SK-N-SH (cell line): Measurements from ENCODE around the gene C16orf54. TPM values are rescaled to one million over a fixed set of nuclear protein-coding genes. Genes with fewer than 3 reads are reported as not detected.
"Not testable (repeated sequence)": the region's sequence is repeated elsewhere in the genome, so short reads cannot be mapped to it uniquely, and the experiment has no call there.

ENCODE experiments used
- CTCF ChIA-PET: fragments of 300-600, 350-600 bp; formaldehyde crosslinking; extraction: SDS; loops from one replicate; lab custom pipeline; 2021; lab: Yijun Ruan, JAX
- POLR2A ChIA-PET: fragments of 350-600 bp; sonication (Branson Sonifier 250); formaldehyde crosslinking; extraction: SDS; loops from one replicate; lab custom pipeline; 2020; ENCODE audit warnings: antibody characterized with exemption, inconsistent platforms; lab: Yijun Ruan, JAX
- DNase-seq: peaks from one replicate; pipeline ENCODE4 v3.0.0; 2012
- H2AFZ ChIP-seq: fragments of 200-600 bp; sonication (generic); 2 replicates; pipeline ENCODE4 v1.8.1; 2016; ENCODE audit warnings: antibody characterized with exemption, mild to moderate bottlenecking, low read depth
- H3F3A ChIP-seq: fragments of 200-600 bp; sonication (generic); replicated peaks from 2 replicates; pipeline ENCODE3; 2016; ENCODE audit warnings: antibody characterized with exemption, mild to moderate bottlenecking; ENCODE audit not compliant: insufficient read depth
- H3K27ac ChIP-seq, 2 experiments: fragments of 200-500 bp in 1 of 2; fragments of 200-600 bp in 1 of 2; sonication (Bioruptor generic) in 1 of 2; sonication (generic), shearing (Covaris generic) in 1 of 2; 2 replicates each; pipeline versions ENCODE4 v1.5.1 to v1.6.1; 2014 to 2016; ENCODE audit warnings: low read depth in 2 of 2, inconsistent platforms in 1 of 2, low read length in 1 of 2, mild to moderate bottlenecking in 1 of 2, mixed read lengths in 1 of 2
- H3K27me3 ChIP-seq: fragments of 200-600 bp; sonication (generic), shearing (Covaris generic); 2 replicates; pipeline ENCODE4 v1.6.1; 2016; ENCODE audit warnings: mixed run types; ENCODE audit not compliant: insufficient read depth
- H3K36me3 ChIP-seq, 2 experiments: fragments of 200-500 bp in 1 of 2; fragments of 200-600 bp in 1 of 2; sonication (Bioruptor generic) in 1 of 2; sonication (generic) in 1 of 2; replicated peaks in 1 of 2; 2 replicates each; pipeline versions ENCODE3 to v1.5.1; 2014 to 2016; ENCODE audit warnings: low read length in 1 of 2, mild to moderate bottlenecking in 1 of 2; ENCODE audit not compliant: insufficient read depth in 2 of 2, control insufficient read depth in 1 of 2
- H3K4me1 ChIP-seq, 2 experiments: fragments of 200-500 bp in 1 of 2; fragments of 200-600 bp in 1 of 2; sonication (Bioruptor generic) in 1 of 2; sonication (generic), shearing (Covaris generic) in 1 of 2; 2 replicates each; pipeline versions ENCODE4 v1.5.1 to v1.6.1; 2014 to 2016; ENCODE audit warnings: low read depth in 1 of 2, low read length in 1 of 2, mixed run types in 1 of 2; ENCODE audit not compliant: insufficient read depth in 2 of 2, control insufficient read depth in 1 of 2
- H3K4me2 ChIP-seq: fragments of 200-600 bp; sonication (generic), shearing (Covaris generic); 2 replicates; pipeline ENCODE4 v1.6.1; 2017; ENCODE audit warnings: mixed run types
- H3K4me3 ChIP-seq, 2 experiments: fragments of 200-500 bp in 1 of 2; fragments of 200-600 bp in 1 of 2; sonication (Bioruptor generic) in 1 of 2; sonication (generic), shearing (Covaris generic) in 1 of 2; 2 replicates each; pipeline versions ENCODE4 v1.5.1 to v1.8.1; 2014 to 2016; ENCODE audit warnings: low read depth in 2 of 2, inconsistent platforms in 1 of 2, low read length in 1 of 2, mild to moderate bottlenecking in 1 of 2, mixed read lengths in 1 of 2, moderate library complexity in 1 of 2
- H3K79me2 ChIP-seq: fragments of 200-600 bp; sonication (generic); 2 replicates; pipeline ENCODE4 v1.8.1; 2017; ENCODE audit warnings: mild to moderate bottlenecking; ENCODE audit not compliant: insufficient read depth
- H3K9ac ChIP-seq: fragments of 200-600 bp; sonication (generic); 2 replicates; pipeline ENCODE4 v1.6.1; 2017; ENCODE audit warnings: mixed run types
- H3K9me2 ChIP-seq: fragments of 200-600 bp; sonication (generic); 2 replicates; pipeline ENCODE4 v1.6.1; 2017; ENCODE audit warnings: mixed run types
- H3K9me3 ChIP-seq: fragments of 200-600 bp; sonication (generic); 2 replicates; pipeline ENCODE4 v1.6.1; 2017; ENCODE audit warnings: mixed run types, mild to moderate bottlenecking, moderate library complexity
- H4K20me1 ChIP-seq: fragments of 200-600 bp; sonication (generic); 2 replicates; pipeline ENCODE4 v1.6.1; 2017; ENCODE audit warnings: mild to moderate bottlenecking, mixed run types; ENCODE audit not compliant: insufficient read depth
- CHD2 ChIP-seq: fragments of 150-350 bp; IDR thresholded peaks from 2 replicates; pipeline ENCODE4 v1.6.1; 2018; ENCODE audit warnings: low read length; ENCODE audit not compliant: partially characterized antibody
- EP300 ChIP-seq, 2 experiments: IDR thresholded peaks; 2 replicates each; pipeline versions ENCODE4 v1.4.0 to v1.6.1; 2012; ENCODE audit warnings: borderline replicate concordance in 1 of 2, low read depth in 1 of 2, low read length in 1 of 2
- EZH2phosphoT487 ChIP-seq: fragments of 200-600 bp; sonication (generic); IDR thresholded peaks from 2 replicates; pipeline ENCODE4 v1.6.1; 2017; ENCODE audit warnings: low read depth, mixed run types, mild to moderate bottlenecking, antibody characterized with exemption, moderate library complexity, borderline replicate concordance
- FOSL2 ChIP-seq: IDR thresholded peaks from 2 replicates; pipeline ENCODE4 v1.4.0; 2012; ENCODE audit warnings: low read depth, mild to moderate bottlenecking, moderate library complexity, borderline replicate concordance
- FOXJ3 ChIP-seq: sonication (generic); formaldehyde crosslinking; IDR thresholded peaks from 2 replicates; pipeline ENCODE4 v1.5.1; 2020; ENCODE audit warnings: mild to moderate bottlenecking, missing genetic modification reagents
- GABPA ChIP-seq: IDR thresholded peaks from 2 replicates; pipeline ENCODE4 v1.4.0; 2012; ENCODE audit warnings: low read depth, mild to moderate bottlenecking
- JUND ChIP-seq: IDR thresholded peaks from 2 replicates; pipeline ENCODE4 v1.4.0; 2012
- RAD21 ChIP-seq: IDR thresholded peaks from 2 replicates; pipeline ENCODE4 v1.6.1; 2012; ENCODE audit warnings: mild to moderate bottlenecking, low read length
- RCOR1 ChIP-seq: fragments of 150-350 bp; IDR thresholded peaks from 2 replicates; pipeline ENCODE4 v1.6.1; 2017; ENCODE audit warnings: antibody characterized with exemption, low read length
- REST ChIP-seq: IDR thresholded peaks from 2 replicates; pipeline ENCODE4 v1.6.1; 2012; ENCODE audit warnings: mild to moderate bottlenecking, low read depth, low read length, moderate library complexity
- RXRA ChIP-seq: IDR thresholded peaks from 2 replicates; pipeline ENCODE4 v1.4.0; 2012; ENCODE audit warnings: low read depth, mild to moderate bottlenecking, borderline replicate concordance
- SIN3A ChIP-seq: IDR thresholded peaks from 2 replicates; pipeline ENCODE4 v1.6.1; 2012; ENCODE audit warnings: low read depth, mild to moderate bottlenecking, low read length, moderate library complexity, borderline replicate concordance
- SMC3 ChIP-seq: IDR thresholded peaks from 2 replicates; pipeline ENCODE4 v1.6.1; 2012; ENCODE audit warnings: low read depth, low read length, improper control_type of control experiment
- TAF1 ChIP-seq: IDR thresholded peaks from 2 replicates; pipeline ENCODE4 v1.6.1; 2012; ENCODE audit warnings: low read depth, mild to moderate bottlenecking, low read length, moderate library complexity, borderline replicate concordance
- TCF12 ChIP-seq: IDR thresholded peaks from 2 replicates; pipeline ENCODE4 v1.4.0; 2012
- TEAD4 ChIP-seq: IDR thresholded peaks from 2 replicates; pipeline ENCODE4 v1.4.0; 2012; ENCODE audit warnings: mild to moderate bottlenecking, borderline replicate concordance; ENCODE audit not compliant: insufficient read depth
- USF1 ChIP-seq: IDR thresholded peaks from 2 replicates; pipeline ENCODE4 v1.4.0; 2012; ENCODE audit warnings: low read depth, borderline replicate concordance
- USF2 ChIP-seq: fragments of 150-350 bp; IDR thresholded peaks from 2 replicates; pipeline ENCODE4 v1.6.1; 2017; ENCODE audit warnings: antibody characterized with exemption, low read length, low read depth, borderline replicate concordance
- WGBS: methylation state at CpG from one replicate; pipeline ENCODE4 v1.1.6; 2017; ENCODE audit warnings: low lambda C conversion rate; 5-methylcytosine and 5-hydroxymethylcytosine counted together
- polyA plus RNA-seq, 3 experiments: library from polyadenylated mRNA; depleted of rRNA; stranded (reverse); fragments of >200 nt; gene quantifications; 2 replicates each; pipeline ENCODE4 v1.2.3, GENCODE V29; 2012

The C16orf54 gene
- polyA plus RNA-seq, 1 of the 3 experiments (the other 2 are of a cell fraction), result not detected

- H3K27ac ChIP-seq, H3K4me1 ChIP-seq, H3K27me3 ChIP-seq, H4K20me1 ChIP-seq, DNase-seq, H3F3A ChIP-seq, H3K9me3 ChIP-seq, POLR2A ChIA-PET, H3K4me3 ChIP-seq, H3K36me3 ChIP-seq, H3K9ac ChIP-seq, H3K9me2 ChIP-seq, H2AFZ ChIP-seq, H3K4me2 ChIP-seq: not testable (repeated sequence)
- CTCF ChIA-PET, result interaction anchor here (1.5 kb wide), 1 partner anchor 245 kb away, joined by 4 read pairs; no protein-coding TSS in a partner anchor
- H3K79me2 ChIP-seq, result peaks cover 16% of the 10 kb centered on the region
- WGBS, result 90% methylated on average over 4 of the region's 4 CpGs
These were observed 41.4 kb upstream of the C16orf54 start for GRCh38 chr16:29787155-29787554.

GRCh38 chr16:29784901-29785500 lies 39.2 kb upstream of the C16orf54 start:
- Histone ChIP-seq H3K9me2 (no peaks in the 10 kb centered on the region), H3K4me2 (no peak overlapping the region), H3K9me3 (no peaks in the 10 kb centered on the region), H3K4me3 (no peak overlapping the region; a peak in 1 of 4 replicates), H3K9ac (no peak overlapping the region), H3F3A (no peaks in the 10 kb centered on the region), H3K27ac (no peak overlapping the region), H3K79me2 (no peaks in the 10 kb centered on the region), H2AFZ (no peak overlapping the region), H3K27me3 (no peaks in the 10 kb centered on the region; the same call in 1 of the 2 replicates), H4K20me1 (no peaks in the 10 kb centered on the region), H3K4me1 (peaks cover 0 to 3% of the 10 kb centered on the region in 2 experiments; a peak in 1 of 4 replicates), H3K36me3 (no peaks in the 10 kb centered on the region)
- POLR2A ChIA-PET, result no interaction called here
- WGBS, result 95% methylated on average over 32 of the region's 38 CpGs
- DNase-seq, result no peak
- CTCF ChIA-PET, result interaction anchor here (1.2 to 1.3 kb wide), 2 partner anchors 10 to 49 kb away, joined by 3 read pairs; no protein-coding TSS in a partner anchor
- no peak for TF ChIP-seq SIN3A
- TF ChIP-seq SMC3, result no peak
- no peak for TF ChIP-seq CHD2
- no peak for TF ChIP-seq FOXJ3
- TF ChIP-seq FOSL2, result no peak
- no peak for TF ChIP-seq EP300 (IDR thresholded peaks at IDR 0.05; ENCODE audit: borderline replicate concordance in 1 of 2, low read depth in 1 of 2, low read length in 1 of 2)
- no peak for TF ChIP-seq GABPA
- TF ChIP-seq TCF12, result no peak
- TF ChIP-seq TEAD4, result no peak
- TF ChIP-seq RCOR1, result no peak
- no peak for TF ChIP-seq RAD21
- TF ChIP-seq USF1, result no peak
- no peak for TF ChIP-seq RXRA
- no peak for TF ChIP-seq TAF1
- TF ChIP-seq REST, result no peak
- TF ChIP-seq EZH2phosphoT487, result no peak
- no peak for TF ChIP-seq JUND
- TF ChIP-seq USF2, result no peak
